Measurements from ENCODE around the gene ZFP90.

The ZFP90 gene

GRCh38 chr16:68590201-68590994 is 51.3 kb downstream of the ZFP90 start:
- peak; percentile 30 for DNase-seq (ENCODE audit: low read depth)

GRCh38 chr16:68592466-68593337 is 53.6 kb downstream of the ZFP90 start:
- no peak for DNase-seq (ENCODE audit: low read depth)

- no peak for DNase-seq (ENCODE audit: low read depth)
These were observed 57.2 kb downstream of the ZFP90 start for GRCh38 chr16:68596266-68596665.

GRCh38 chr16:68599586-68599985 is 60.5 kb downstream of the ZFP90 start:
- DNase-seq (ENCODE audit: low read depth) = no peak

- DNase-seq (ENCODE audit: low read depth) = no peak
These were observed 66.7 kb downstream of the ZFP90 start for GRCh38 chr16:68605746-68606145.

GRCh38 chr16:68607443-68607842 is 68.4 kb downstream of the ZFP90 start:
- DNase-seq (ENCODE audit: low read depth) = no peak

GRCh38 chr16:68608330-68608729 is 69.2 kb downstream of the ZFP90 start:
- DNase-seq (ENCODE audit: low read depth) = no peak

GRCh38 chr16:68612996-68613395 is 73.9 kb downstream of the ZFP90 start:
- no peak for DNase-seq (ENCODE audit: low read depth)

- DNase-seq (ENCODE audit: low read depth) = no peak
These were observed 78.6 kb downstream of the ZFP90 start for GRCh38 chr16:68617734-68618133.
